H1 (cell line): ENCODE measurements around the gene CABP5. TPM values are rescaled to one million over a fixed set of nuclear protein-coding genes. Genes with fewer than 3 reads are reported as not detected.

Source experiments
- ASH2L ChIP-seq: fragments of 200-600, 300-600 bp; sonication (generic); IDR thresholded peaks from one replicate; pipeline ENCODE4 v1.7.1; 2017; ENCODE audit warnings: low read length
- ATF2 ChIP-seq: IDR thresholded peaks from 2 replicates; pipeline ENCODE4 v1.6.1; 2012; ENCODE audit warnings: low read length, inconsistent platforms
- E2F6 ChIP-seq: IDR thresholded peaks from 2 replicates; pipeline ENCODE4 v1.6.1; 2012; ENCODE audit warnings: inconsistent platforms
- HDAC2 ChIP-seq, 2 experiments: fragments of 300-600 bp in 1 of 2; sonication (generic) in 1 of 2; IDR thresholded peaks; 2 replicates each; pipeline ENCODE4 v1.6.1; 2011 to 2012; ENCODE audit warnings: low read depth in 2 of 2, low read length in 2 of 2, mild to moderate bottlenecking in 2 of 2, moderate library complexity in 2 of 2, borderline replicate concordance in 1 of 2, inconsistent platforms in 1 of 2
- JUND ChIP-seq: IDR thresholded peaks from 2 replicates; pipeline ENCODE4 v1.6.1; 2011; ENCODE audit warnings: mild to moderate bottlenecking, improper control_type of control experiment, low read length
- TCF12 ChIP-seq: IDR thresholded peaks from 2 replicates; pipeline ENCODE4 v1.6.1; 2011; ENCODE audit warnings: low read depth, mild to moderate bottlenecking, low read length
- ZNF274 ChIP-seq: IDR thresholded peaks from 2 replicates; pipeline ENCODE4 v1.7.0; 2012; ENCODE audit warnings: low read length, borderline replicate concordance; ENCODE audit errors: extremely low read depth
- polyA plus RNA-seq, 7 experiments: library from polyadenylated mRNA; depleted of rRNA in 3 of 7; stranded (reverse) in 5 of 7; unstranded in 2 of 7; fragments of >200 nt in 5 of 7; fragments of 200-250 nt in 2 of 7; gene quantifications; 1 replicate in 5 of 7; 2 replicates in 1 of 7; 4 replicates in 1 of 7; pipeline versions ENCODE4 v1.2.1 to v1.2.3, GENCODE V29; 2011 to 2013; ENCODE audit warnings: missing spikeins in 2 of 7, mixed read lengths in 2 of 7
- total RNA-seq: library from RNA; stranded (reverse); fragmentation: NEBNext Ultra II Directional; extraction: Animal tissue kit (Norgen Biotek cat#: 25700); gene quantifications from 2 replicates; pipeline ENCODE4 v1.2.1, GENCODE V29; 2021

CABP5 gene
- total and polyA plus RNA-seq, 2 of the 8 experiments (the other 6 are each of a cell fraction or from before 2014, with no cell fraction given) = not detected

GRCh38 chr19:48044561-48044960, 682 bp upstream of the CABP5 start (continued):
- TF ChIP-seq ATF2 (no peak), JUND (no peak), TCF12 (no peak), ZNF274 (no peak), HDAC2 (IDR thresholded peaks at IDR 0.05; ENCODE audit: borderline replicate concordance in 1 of 2, low read depth in 2 of 2, low read length in 2 of 2) (no peak), ASH2L (no peak), E2F6 (no peak)
